Vagina (tissue), 2 donors: Measurements from ENCODE around the gene PERM1. TPM values are rescaled to one million over a fixed set of nuclear protein-coding genes. Genes with fewer than 3 reads are reported as not detected.

Experiments
- DNase-seq, 2 donors: peaks; one replicate each; pipeline ENCODE4 v3.0.0-alpha.2; 2017; ENCODE audit errors: extremely low spot score in 2 of 2
- H3K27ac ChIP-seq: fragments of 200-600 bp; sonication (generic); one replicate; pipeline ENCODE4 v1.5.1; 2019
- H3K27me3 ChIP-seq: fragments of 200-600 bp; sonication (generic); one replicate; pipeline ENCODE4 v1.5.1; 2019
- H3K36me3 ChIP-seq, 2 donors: fragments of 200-600 bp; sonication (generic); one replicate each; pipeline ENCODE4 v1.5.1; 2017 to 2019
- H3K4me1 ChIP-seq: fragments of 200-600 bp; sonication (generic); one replicate; pipeline ENCODE4 v1.5.1; 2019
- H3K4me3 ChIP-seq, 2 donors: fragments of 200-600 bp; sonication (generic); 1 replicate in 1 of 2; 2 replicates in 1 of 2; pipeline ENCODE4 v1.5.1; 2016 to 2019
- H3K9me3 ChIP-seq: fragments of 200-600 bp; sonication (generic); one replicate; pipeline ENCODE4 v1.5.1; 2019
- POLR2A ChIP-seq, 2 donors: fragments of 450-650 bp; IDR thresholded peaks; one replicate each; pipeline ENCODE4 v1.6.1; 2017; ENCODE audit warnings: antibody characterized with exemption in 2 of 2, mild to moderate bottlenecking in 2 of 2, moderate library complexity in 2 of 2
- POLR2AphosphoS5 ChIP-seq, 2 donors: sonication (generic); formaldehyde crosslinking; IDR thresholded peaks; one replicate each; pipeline ENCODE4 v1.9.0; 2017; ENCODE audit warnings: antibody characterized with exemption in 2 of 2, mild to moderate bottlenecking in 2 of 2, low read depth in 1 of 2; ENCODE audit not compliant: insufficient read depth in 1 of 2
- intact Hi-C: fragments of 100-400 bp; cut with DNase I; formaldehyde crosslinking; loops from one replicate; pipeline ENCODE4 v1.15.1; 2023
- total RNA-seq: library from RNA; depleted of rRNA; stranded (reverse); fragments of >200 nt; gene quantifications from one replicate; pipeline ENCODE4 v1.2.3, GENCODE V29; 2016
- TF ChIP-seq, protein P1 (sequence below), 3 experiments: fragments of 450-650 bp in 2 of 3; fragments of 200-600 bp in 1 of 3; sonication (generic) in 1 of 3; IDR thresholded peaks; one replicate each; pipeline ENCODE4 v1.5.1; 2017 to 2019; ENCODE audit warnings: antibody characterized with exemption in 3 of 3, mild to moderate bottlenecking in 2 of 3, moderate library complexity in 2 of 3

PERM1 gene
- total RNA-seq, 1 donor from 2014 or later = not detected

- Histone ChIP-seq H3K36me3 (peaks cover 0 to 33% of the 10 kb centered on the region in 2 donors), H3K4me1 (peaks cover 32% of the 10 kb centered on the region), H3K27me3 (no peaks in the 10 kb centered on the region), H3K9me3 (no peaks in the 10 kb centered on the region), H3K4me3 (peak within 1 kb of the TSS; percentile 96 to 97), H3K27ac (peak within 1 kb of the TSS; percentile 59)
- TF ChIP-seq, protein P1, sequence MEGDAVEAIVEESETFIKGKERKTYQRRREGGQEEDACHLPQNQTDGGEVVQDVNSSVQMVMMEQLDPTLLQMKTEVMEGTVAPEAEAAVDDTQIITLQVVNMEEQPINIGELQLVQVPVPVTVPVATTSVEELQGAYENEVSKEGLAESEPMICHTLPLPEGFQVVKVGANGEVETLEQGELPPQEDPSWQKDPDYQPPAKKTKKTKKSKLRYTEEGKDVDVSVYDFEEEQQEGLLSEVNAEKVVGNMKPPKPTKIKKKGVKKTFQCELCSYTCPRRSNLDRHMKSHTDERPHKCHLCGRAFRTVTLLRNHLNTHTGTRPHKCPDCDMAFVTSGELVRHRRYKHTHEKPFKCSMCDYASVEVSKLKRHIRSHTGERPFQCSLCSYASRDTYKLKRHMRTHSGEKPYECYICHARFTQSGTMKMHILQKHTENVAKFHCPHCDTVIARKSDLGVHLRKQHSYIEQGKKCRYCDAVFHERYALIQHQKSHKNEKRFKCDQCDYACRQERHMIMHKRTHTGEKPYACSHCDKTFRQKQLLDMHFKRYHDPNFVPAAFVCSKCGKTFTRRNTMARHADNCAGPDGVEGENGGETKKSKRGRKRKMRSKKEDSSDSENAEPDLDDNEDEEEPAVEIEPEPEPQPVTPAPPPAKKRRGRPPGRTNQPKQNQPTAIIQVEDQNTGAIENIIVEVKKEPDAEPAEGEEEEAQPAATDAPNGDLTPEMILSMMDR (IDR thresholded peaks at IDR 0.05) = no peak
- TF ChIP-seq POLR2AphosphoS5 (IDR thresholded peaks at IDR 0.05; ENCODE audit: insufficient read depth in 1 of 2, low read depth in 1 of 2) = peak; percentile 74 to 82
- TF ChIP-seq POLR2A (IDR thresholded peaks at IDR 0.05) = peak in 1 of 2 donors; percentile 35
- intact Hi-C loops = no loop called here
- no peak for DNase-seq
These were observed 22.8 kb downstream of the PERM1 start, which contains the start of gene NOC2L for GRCh38 chr1:958823-959730. NOC2L (minus strand) TSS chr1:959256; CDS start chr1:959240, 16 bp downstream.

DNA sequence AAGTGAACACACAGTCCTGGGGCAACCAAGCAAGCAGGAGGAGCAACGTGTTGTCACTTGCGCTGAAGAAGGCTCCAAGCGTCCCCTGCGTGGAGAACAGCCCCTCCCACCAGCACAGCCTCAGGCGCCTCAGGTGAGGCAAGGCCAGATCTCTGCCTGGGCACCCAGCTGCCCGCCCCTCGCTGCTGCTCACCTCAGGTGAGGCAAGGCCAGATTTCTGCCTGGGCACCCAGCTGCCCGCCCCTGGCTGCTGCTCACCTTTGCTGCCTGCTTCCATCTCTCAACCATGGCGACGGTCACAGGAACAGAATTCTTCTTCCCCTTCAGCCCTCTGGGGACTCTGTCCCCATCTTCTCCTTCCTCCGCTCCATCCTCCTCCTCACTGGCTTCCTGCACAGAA is 25.3 kb downstream of the PERM1 start:
- no peak for DNase-seq
- intact Hi-C loops = no loop called here
- Histone ChIP-seq H3K4me3 (no peak overlapping the region), H3K27ac (no peak overlapping the region), H3K9me3 (no peaks in the 10 kb centered on the region), H3K27me3 (no peaks in the 10 kb centered on the region), H3K36me3 (peaks cover 0 to 53% of the 10 kb centered on the region in 2 donors), H3K4me1 (peaks cover 31% of the 10 kb centered on the region)
- TF ChIP-seq POLR2A (IDR thresholded peaks at IDR 0.05) = no peak
- TF ChIP-seq POLR2AphosphoS5 (IDR thresholded peaks at IDR 0.05; ENCODE audit: insufficient read depth in 1 of 2, low read depth in 1 of 2) = no peak
- TF ChIP-seq, protein P1 (IDR thresholded peaks at IDR 0.05) = no peak

GRCh38 chr1:955474-955873 is 26.4 kb downstream of the PERM1 start:
- DNase-seq = no peak
- TF ChIP-seq POLR2A (IDR thresholded peaks at IDR 0.05) (no peak), POLR2AphosphoS5 (IDR thresholded peaks at IDR 0.05; ENCODE audit: insufficient read depth in 1 of 2, low read depth in 1 of 2) (no peak)
- TF ChIP-seq, protein P1 (IDR thresholded peaks at IDR 0.05) = no peak
- no peaks in the 10 kb centered on the region for H3K27me3 ChIP-seq
- no peak overlapping the region for H3K4me3 ChIP-seq
- peaks cover 27% of the 10 kb centered on the region for H3K4me1 ChIP-seq
- peaks cover 0 to 64% of the 10 kb centered on the region in 2 donors for H3K36me3 ChIP-seq
- intact Hi-C loops = no loop called here
- no peaks in the 10 kb centered on the region for H3K9me3 ChIP-seq
- no peak overlapping the region for H3K27ac ChIP-seq

DNA sequence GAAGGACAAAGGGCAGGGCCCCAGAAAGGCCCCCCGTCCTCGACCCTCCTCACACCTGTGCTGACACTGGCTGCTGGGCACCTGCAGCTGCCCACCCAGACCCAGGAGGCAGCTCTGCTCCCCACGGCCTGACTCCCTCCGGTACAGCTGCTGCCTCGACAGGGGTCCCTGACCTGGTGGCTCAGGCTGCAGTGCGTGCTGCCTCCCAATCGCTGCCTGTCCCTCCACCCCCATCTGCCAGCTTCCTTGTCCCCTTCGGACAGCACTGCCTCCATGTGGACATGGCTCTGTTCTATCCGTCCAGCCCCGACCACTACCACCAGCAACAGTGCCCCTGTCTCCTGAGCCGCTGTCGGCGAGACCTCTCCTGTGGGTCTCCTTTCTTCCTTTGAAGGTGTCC is 27.0 kb downstream of the PERM1 start:
- no peak overlapping the region for H3K27ac ChIP-seq
- no peaks in the 10 kb centered on the region for H3K27me3 ChIP-seq
- intact Hi-C loops = no loop called here
- H3K4me1 ChIP-seq = peaks cover 23% of the 10 kb centered on the region
- no peaks in the 10 kb centered on the region for H3K9me3 ChIP-seq
- TF ChIP-seq POLR2A (IDR thresholded peaks at IDR 0.05) (no peak), POLR2AphosphoS5 (IDR thresholded peaks at IDR 0.05; ENCODE audit: insufficient read depth in 1 of 2, low read depth in 1 of 2) (no peak)
- TF ChIP-seq, protein P1 (IDR thresholded peaks at IDR 0.05) = no peak
- H3K4me3 ChIP-seq = no peak overlapping the region
- DNase-seq = no peak
- peaks cover 0 to 70% of the 10 kb centered on the region in 2 donors for H3K36me3 ChIP-seq
